HepG2 (cell line): ENCODE results near the gene WDR62. TPM values are rescaled to one million over a fixed set of nuclear protein-coding genes. Genes with fewer than 3 reads are reported as not detected.
A peak's percentile ranks its signal among the peaks of the same experiment; 100 is the strongest.

Experiments used
- ARHGAP35 ChIP-seq: sonication (generic); formaldehyde crosslinking; IDR thresholded peaks from 2 replicates; pipeline ENCODE4 v1.9.0; 2022; ENCODE audit warnings: mild to moderate bottlenecking, inconsistent platforms, moderate library complexity, missing genetic modification reagents, borderline replicate concordance
- ATAD3A ChIP-seq: sonication (generic); formaldehyde crosslinking; IDR thresholded peaks from 2 replicates; pipeline ENCODE4 v1.4.0; 2020; ENCODE audit warnings: missing genetic modification reagents
- DPF2 ChIP-seq: sonication (generic); formaldehyde crosslinking; IDR thresholded peaks from 2 replicates; pipeline ENCODE4 v1.4.0; 2020; ENCODE audit warnings: mild to moderate bottlenecking, low read depth, missing genetic modification reagents, borderline replicate concordance
- HMGXB4 ChIP-seq, 2 experiments: sonication (generic) in 1 of 2; formaldehyde crosslinking in 1 of 2; IDR thresholded peaks; 2 replicates each; pipeline versions ENCODE4 v1.4.0 to v1.6.1; 2018 to 2020; ENCODE audit warnings: missing genetic modification reagents in 2 of 2, borderline replicate concordance in 1 of 2, low read depth in 1 of 2, mild to moderate bottlenecking in 1 of 2, missing biosample characterization in 1 of 2
- HNF4G ChIP-seq, 2 experiments: sonication (generic) in 1 of 2; formaldehyde crosslinking in 1 of 2; IDR thresholded peaks; 2 replicates each; pipeline versions ENCODE4 v1.4.0 to v1.6.1; 2011 to 2020; ENCODE audit warnings: borderline replicate concordance in 2 of 2, low read depth in 2 of 2, mild to moderate bottlenecking in 2 of 2, low read length in 1 of 2, missing genetic modification reagents in 1 of 2, moderate library complexity in 1 of 2
- ISL2 ChIP-seq: sonication (generic); formaldehyde crosslinking; IDR thresholded peaks from 2 replicates; pipeline ENCODE4 v1.5.0; 2020; ENCODE audit warnings: missing genetic modification reagents
- KLF6 ChIP-seq: IDR thresholded peaks from 2 replicates; pipeline ENCODE4 v1.8.0; 2016; ENCODE audit warnings: missing biosample characterization, missing genetic modification reagents
- MLX ChIP-seq: IDR thresholded peaks from 2 replicates; pipeline ENCODE4 v1.6.1; 2016
- NFE2L1 ChIP-seq: sonication (generic); formaldehyde crosslinking; IDR thresholded peaks from 2 replicates; pipeline ENCODE4 v1.4.0; 2020; ENCODE audit warnings: missing genetic modification reagents, mild to moderate bottlenecking, borderline replicate concordance
- NR2C2 ChIP-seq: sonication (generic); formaldehyde crosslinking; IDR thresholded peaks from 2 replicates; pipeline ENCODE4 v1.4.0; 2020; ENCODE audit warnings: missing genetic modification reagents, mild to moderate bottlenecking, moderate library complexity, borderline replicate concordance
- NR2F1 ChIP-seq, 2 experiments: fragments of 450-650 bp in 1 of 2; formaldehyde crosslinking in 1 of 2; IDR thresholded peaks; 2 replicates each; pipeline versions ENCODE4 v1.5.0 to v1.6.1; 2016 to 2020; ENCODE audit warnings: mild to moderate bottlenecking in 1 of 2, missing compliant biosample characterization in 1 of 2, missing genetic modification reagents in 1 of 2, moderate library complexity in 1 of 2
- RAD51 ChIP-seq: fragments of 450-650 bp; IDR thresholded peaks from 2 replicates; pipeline ENCODE4 v1.6.1; 2016; ENCODE audit warnings: borderline replicate concordance
- RBM39 ChIP-seq: fragments of 200-400 bp; formaldehyde crosslinking; IDR thresholded peaks from one replicate; pipeline ENCODE4 v1.6.1; 2018; ENCODE audit warnings: antibody characterized with exemption, mild to moderate bottlenecking, low read depth, low read length; ENCODE audit not compliant: poor library complexity, severe bottlenecking
- SALL1 ChIP-seq: sonication (generic); formaldehyde crosslinking; IDR thresholded peaks from 2 replicates; pipeline ENCODE4 v1.8.0; 2022; ENCODE audit warnings: mild to moderate bottlenecking, missing genetic modification reagents
- ZBTB20 ChIP-seq: sonication (generic); formaldehyde crosslinking; IDR thresholded peaks from 2 replicates; pipeline ENCODE4 v1.8.1; 2023; ENCODE audit warnings: missing genetic modification reagents, low read depth, mild to moderate bottlenecking, borderline replicate concordance
- ZFY ChIP-seq: sonication (generic); formaldehyde crosslinking; IDR thresholded peaks from 2 replicates; pipeline ENCODE4 v1.4.0; 2020; ENCODE audit warnings: missing genetic modification reagents
- ZNF124 ChIP-seq: sonication (generic); formaldehyde crosslinking; IDR thresholded peaks from 2 replicates; pipeline ENCODE4 v1.4.0; 2020; ENCODE audit warnings: missing genetic modification reagents
- ZNF275 ChIP-seq: sonication (generic); formaldehyde crosslinking; IDR thresholded peaks from 2 replicates; pipeline ENCODE4 v1.8.0; 2022; ENCODE audit warnings: missing genetic modification reagents, mild to moderate bottlenecking, inconsistent platforms, borderline replicate concordance
- ZNF761 ChIP-seq: sonication (generic); formaldehyde crosslinking; conservative IDR thresholded peaks from 2 replicates; pipeline ENCODE4 v1.4.0; 2020; ENCODE audit warnings: mild to moderate bottlenecking, missing genetic modification reagents
- ZNF792 ChIP-seq: IDR thresholded peaks from 2 replicates; pipeline ENCODE4 v1.6.1; 2016
- ZSCAN9 ChIP-seq: IDR thresholded peaks from 2 replicates; pipeline ENCODE4 v1.6.1; 2016; ENCODE audit warnings: borderline replicate concordance
- polyA plus RNA-seq, 8 experiments: library from polyadenylated mRNA; depleted of rRNA in 3 of 8; stranded (reverse) in 7 of 8; unstranded in 1 of 8; fragments of >200 nt; fragmentation: Illumina TruSeq in 4 of 8; extraction: Trizol in 4 of 8; gene quantifications; 2 replicates each; pipeline versions ENCODE4 v1.2.1 to v1.2.3, GENCODE V29; 2011 to 2016; ENCODE audit warnings: low read depth in 4 of 8, missing spikeins in 1 of 8, mixed read lengths in 1 of 8; ENCODE audit not compliant: insufficient read depth in 1 of 8
- total RNA-seq, 5 experiments: library from RNA; depleted of rRNA; stranded (reverse); fragments of >200 nt; fragmentation: Illumina TruSeq; extraction: Trizol; gene quantifications; 2 replicates each; pipeline ENCODE4 v1.2.3, GENCODE V29; 2016; ENCODE audit warnings: low read depth in 1 of 5
- TF ChIP-seq, protein P1 (sequence below): sonication (generic); formaldehyde crosslinking; IDR thresholded peaks from 2 replicates; pipeline ENCODE4 v1.5.0; 2020; ENCODE audit warnings: missing genetic modification reagents, mild to moderate bottlenecking, borderline replicate concordance
- TF ChIP-seq, protein P2 (sequence below): IDR thresholded peaks from 2 replicates; pipeline ENCODE4 v1.6.1; 2012; ENCODE audit warnings: low read depth, low read length, improper control_type of control experiment

Gene WDR62
- total and polyA plus RNA-seq, 2 of the 13 experiments (the other 11 are each of a cell fraction or from before 2014, with no cell fraction given): 5.8 to 12.5 TPM

DNA sequence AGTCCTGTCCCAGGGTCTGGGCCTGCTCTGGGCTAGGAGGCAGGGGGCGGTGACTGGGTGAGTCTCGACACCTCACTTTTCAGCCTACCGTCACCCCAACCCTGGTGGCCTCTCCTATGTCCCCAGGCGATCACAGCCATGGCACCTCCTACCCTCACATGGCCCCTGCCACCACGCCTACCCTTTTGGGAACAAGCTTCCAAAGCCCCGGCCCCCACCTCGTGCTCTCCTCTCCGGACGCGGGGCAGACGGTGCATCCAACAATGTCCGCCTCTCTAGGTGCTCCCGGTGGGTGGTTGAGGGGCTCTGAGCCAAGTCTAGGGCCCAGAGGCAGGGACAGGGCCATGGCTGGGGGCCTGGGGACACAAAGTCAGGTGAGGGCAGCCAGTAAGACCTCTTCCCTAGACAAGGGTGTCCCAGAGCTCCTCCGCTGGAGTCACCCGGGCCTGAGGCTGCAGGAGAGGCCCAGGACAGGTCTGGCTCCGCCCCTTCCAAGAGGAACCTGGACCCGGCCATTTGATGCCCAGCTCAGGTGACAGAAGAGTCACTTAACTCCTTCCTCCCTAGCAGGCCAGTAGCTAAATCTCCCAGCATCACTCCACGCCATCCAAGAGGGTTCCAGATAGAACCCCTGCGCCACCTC is 46.2 kb upstream of the WDR62 start, which contains the start of gene SYNE4 (continued):
- TF ChIP-seq ZBTB20 (CRISPR knock-in tag): peak; percentile 35; the same call in 1 of the 2 replicates
- peak; percentile 22; the same call in 1 of the 2 replicates for TF ChIP-seq KLF6 (CRISPR knock-in tag)
- no peak; the same call in 1 of the 2 replicates for TF ChIP-seq ZNF124 (CRISPR knock-in tag)
- no peak for TF ChIP-seq NR2F1 (CRISPR knock-in tag; IDR thresholded peaks at IDR 0.05)
- no peak for TF ChIP-seq DPF2 (CRISPR knock-in tag)
- TF ChIP-seq ZNF792 (CRISPR knock-in tag): peak; percentile 55; the same call in 1 of the 2 replicates
- peak; percentile 59 to 61; a peak in 1 of 4 replicates for TF ChIP-seq HMGXB4 (CRISPR knock-in tag; IDR thresholded peaks at IDR 0.05; ENCODE audit: borderline replicate concordance in 1 of 2, low read depth in 1 of 2)
- TF ChIP-seq ZFY (CRISPR knock-in tag): peak; percentile 94
- peak; percentile 50; the same call in 1 of the 2 replicates for TF ChIP-seq ZNF275 (CRISPR knock-in tag)
- TF ChIP-seq, protein P1, sequence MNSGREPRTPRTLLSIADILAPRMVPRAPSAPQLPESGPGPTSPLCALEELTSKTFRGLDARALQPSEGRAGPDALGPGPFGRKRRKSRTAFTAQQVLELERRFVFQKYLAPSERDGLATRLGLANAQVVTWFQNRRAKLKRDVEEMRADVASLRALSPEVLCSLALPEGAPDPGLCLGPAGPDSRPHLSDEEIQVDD: no peak
- no peak for TF ChIP-seq ATAD3A
- peak; percentile 53 for TF ChIP-seq NR2C2 (CRISPR knock-in tag)
- TF ChIP-seq RAD51: no peak
- TF ChIP-seq ARHGAP35 (CRISPR knock-in tag): peak; percentile 79; the same call in 1 of the 2 replicates
- TF ChIP-seq NFE2L1 (CRISPR knock-in tag): no peak; the same call in 1 of the 2 replicates
- TF ChIP-seq HNF4G (IDR thresholded peaks at IDR 0.05; ENCODE audit: borderline replicate concordance, low read depth, low read length): no peak
- peak; percentile 24; the same call in 1 of the 2 replicates for TF ChIP-seq HNF4G (CRISPR knock-in tag; IDR thresholded peaks at IDR 0.05; ENCODE audit: borderline replicate concordance, low read depth)
- TF ChIP-seq ZNF761 (CRISPR knock-in tag): peak; percentile 71; the same call in 1 of the 2 replicates
- TF ChIP-seq RBM39: no peak
- TF ChIP-seq, protein P2, sequence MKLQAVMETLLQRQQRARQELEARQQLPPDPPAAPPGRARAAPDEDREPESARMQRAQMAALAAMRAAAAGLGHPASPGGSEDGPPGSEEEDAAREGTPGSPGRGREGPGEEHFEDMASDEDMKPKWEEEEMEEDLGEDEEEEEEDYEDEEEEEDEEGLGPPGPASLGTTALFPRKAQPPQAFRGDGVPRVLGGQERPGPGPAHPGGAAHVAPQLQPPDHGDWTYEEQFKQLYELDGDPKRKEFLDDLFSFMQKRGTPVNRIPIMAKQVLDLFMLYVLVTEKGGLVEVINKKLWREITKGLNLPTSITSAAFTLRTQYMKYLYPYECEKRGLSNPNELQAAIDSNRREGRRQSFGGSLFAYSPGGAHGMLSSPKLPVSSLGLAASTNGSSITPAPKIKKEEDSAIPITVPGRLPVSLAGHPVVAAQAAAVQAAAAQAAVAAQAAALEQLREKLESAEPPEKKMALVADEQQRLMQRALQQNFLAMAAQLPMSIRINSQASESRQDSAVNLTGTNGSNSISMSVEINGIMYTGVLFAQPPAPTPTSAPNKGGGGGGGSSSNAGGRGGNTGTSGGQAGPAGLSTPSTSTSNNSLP: no peak
- TF ChIP-seq ZSCAN9: peak; percentile 47; the same call in 1 of the 2 replicates
- TF ChIP-seq SALL1 (CRISPR knock-in tag): peak; percentile 67
- no peak for TF ChIP-seq MLX (CRISPR knock-in tag)
- TF ChIP-seq ISL2 (CRISPR knock-in tag): no peak
